ENCODE measurements around the gene FAIM2.

GRCh38 chr12:49819786-49820185 is 83.9 kb downstream of the FAIM2 start:
- no peak for TF ChIP-seq CTCF (IDR thresholded peaks at IDR 0.05; ENCODE audit: low read depth, low read length)
- no peak for TF ChIP-seq EZH2phosphoT487 (IDR thresholded peaks at IDR 0.05; ENCODE audit: low read depth)

Data from OCI-LY3 (cell line).